Pons (tissue), 1 donor: ENCODE results near the gene SPR.

ENCODE experiments used
- DNase-seq: peaks from one replicate; pipeline ENCODE4 v3.0.0-alpha.2; 2016; ENCODE audit warnings: low spot score

SPR gene

DNA sequence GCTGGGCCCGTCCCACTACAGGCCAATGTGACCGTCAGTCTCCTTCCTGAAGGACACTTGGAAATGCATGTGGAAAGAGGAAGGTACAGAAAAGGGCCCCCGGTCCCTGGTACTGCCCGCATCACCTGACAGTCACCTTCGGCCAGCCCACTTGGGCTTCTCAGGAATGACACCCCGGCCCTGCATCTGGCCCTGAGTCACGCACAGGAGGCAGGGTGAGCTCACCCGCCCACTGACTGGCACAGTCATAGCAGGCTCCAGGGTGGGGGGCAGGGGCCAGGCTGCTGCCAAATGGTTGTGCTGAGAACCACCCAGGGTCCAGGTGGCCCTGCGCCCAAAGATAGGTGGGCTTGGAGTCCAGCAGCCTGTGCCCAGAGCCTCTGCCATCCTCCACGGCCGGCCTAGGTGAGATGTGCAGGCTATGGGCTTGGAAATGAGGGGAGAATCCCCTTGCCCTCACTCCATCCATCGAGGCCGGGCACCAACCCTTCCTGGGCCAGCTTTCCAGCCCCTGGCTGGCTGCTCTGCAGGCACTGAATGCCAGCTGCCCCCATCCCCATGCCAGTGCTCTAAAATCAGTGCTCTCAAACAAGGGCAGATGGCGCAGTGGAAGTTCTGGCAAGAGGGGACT is 44.2 kb downstream of the SPR start:
- DNase-seq, result no peak

DNA sequence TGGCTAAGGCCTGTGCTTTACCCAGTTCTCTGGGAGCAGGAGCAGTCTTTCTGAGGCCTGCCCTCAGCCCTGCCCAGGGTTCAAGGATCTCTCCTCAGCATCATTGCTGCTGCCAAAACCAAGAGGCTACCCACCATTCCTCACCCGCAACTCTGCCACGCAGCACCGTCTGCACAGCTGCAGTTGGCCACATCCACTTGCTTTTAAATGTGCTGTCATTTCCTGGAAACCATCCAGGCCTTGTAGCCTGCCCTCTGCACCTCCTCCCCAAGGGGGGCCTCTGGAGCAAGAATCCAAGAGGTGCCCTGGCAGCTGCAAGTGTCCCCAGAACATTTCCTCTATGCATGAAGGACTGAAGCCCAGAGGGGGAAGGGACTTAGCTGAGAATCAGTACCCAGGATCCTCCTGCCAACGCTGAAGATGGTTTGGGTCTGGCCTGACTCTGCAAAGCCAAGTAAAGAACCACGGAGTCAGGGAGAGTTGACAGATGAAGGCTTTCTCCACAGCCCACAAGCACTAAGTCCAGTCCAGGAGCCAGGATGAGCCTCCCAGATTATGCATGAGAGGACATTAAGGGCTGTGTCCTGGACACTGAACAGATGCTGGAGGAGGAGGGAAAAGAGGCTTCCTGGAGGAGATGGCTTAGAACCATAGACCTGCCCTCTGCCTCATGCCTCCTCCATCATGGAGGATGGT is 45.0 kb downstream of the SPR start:
- DNase-seq, result no peak

GRCh38 chr2:72932805-72933204 is 45.6 kb downstream of the SPR start:
- no peak for DNase-seq

DNA sequence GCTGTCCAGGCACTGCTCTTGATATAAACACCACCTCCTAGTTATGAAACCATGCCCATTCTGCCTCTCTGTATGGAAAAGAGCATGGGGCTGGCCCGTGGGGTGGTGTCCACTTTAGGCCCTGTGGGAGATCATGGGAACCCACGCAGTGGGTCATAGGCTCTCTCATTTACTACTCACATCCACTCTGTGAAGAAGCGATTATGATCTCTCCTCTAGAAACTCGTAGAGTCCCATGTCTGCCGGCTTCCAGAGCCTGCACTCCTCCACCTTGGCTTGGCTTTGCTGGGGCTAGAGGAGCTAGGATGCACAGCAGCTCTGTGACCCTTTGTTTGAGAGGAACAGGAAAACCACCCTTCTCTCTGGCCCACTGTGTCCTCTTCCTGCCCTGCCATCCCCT is 46.0 kb downstream of the SPR start:
- no peak for DNase-seq

DNA sequence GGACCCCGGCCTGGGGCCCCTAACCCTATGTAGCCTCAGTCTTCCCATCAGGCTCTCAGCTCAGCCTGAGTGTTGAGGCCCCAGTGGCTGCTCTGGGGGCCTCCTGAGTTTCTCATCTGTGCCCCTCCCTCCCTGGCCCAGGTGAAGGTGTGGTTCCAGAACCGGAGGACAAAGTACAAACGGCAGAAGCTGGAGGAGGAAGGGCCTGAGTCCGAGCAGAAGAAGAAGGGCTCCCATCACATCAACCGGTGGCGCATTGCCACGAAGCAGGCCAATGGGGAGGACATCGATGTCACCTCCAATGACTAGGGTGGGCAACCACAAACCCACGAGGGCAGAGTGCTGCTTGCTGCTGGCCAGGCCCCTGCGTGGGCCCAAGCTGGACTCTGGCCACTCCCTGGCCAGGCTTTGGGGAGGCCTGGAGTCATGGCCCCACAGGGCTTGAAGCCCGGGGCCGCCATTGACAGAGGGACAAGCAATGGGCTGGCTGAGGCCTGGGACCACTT is 46.5 kb downstream of the SPR start:
- no peak for DNase-seq

- DNase-seq, result no peak
Measured at GRCh38 chr2:72934683-72935610, 47.7 kb downstream of the SPR start.

GRCh38 chr2:72935611-72935957 is 48.4 kb downstream of the SPR start:
- DNase-seq, result no peak

- DNase-seq, result no peak
Measured at GRCh38 chr2:72936660-72937355, 49.6 kb downstream of the SPR start.

GRCh38 chr2:72937356-72937669 is 50.1 kb downstream of the SPR start:
- no peak for DNase-seq

DNA sequence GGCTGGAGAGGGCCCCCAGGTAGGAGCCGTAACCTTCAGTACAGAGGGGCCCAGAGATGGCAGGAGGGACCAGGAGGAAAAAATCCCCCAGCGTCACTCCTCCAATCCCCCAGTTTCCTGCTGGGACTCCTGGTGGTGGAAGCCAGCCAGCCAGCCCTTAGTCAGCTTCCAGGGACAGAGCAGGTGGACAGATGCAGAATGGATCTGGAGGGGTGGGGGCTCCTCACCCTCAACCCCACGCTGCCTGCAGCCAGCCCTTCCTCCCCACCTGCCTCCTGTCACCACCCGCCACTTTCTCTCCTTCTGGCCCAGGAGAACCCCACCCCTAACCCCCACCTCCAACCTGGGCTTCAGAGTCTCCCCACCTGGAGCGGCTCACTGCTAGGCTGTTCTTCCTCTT is 51.2 kb downstream of the SPR start:
- DNase-seq, result no peak

- DNase-seq, result no peak
Measured at GRCh38 chr2:72940361-72940760, 53.2 kb downstream of the SPR start.

- DNase-seq, result no peak
Measured at GRCh38 chr2:72940786-72941185, 53.6 kb downstream of the SPR start.
